Measurements from ENCODE around the gene COPRS.

- TF ChIP-seq, protein P1, sequence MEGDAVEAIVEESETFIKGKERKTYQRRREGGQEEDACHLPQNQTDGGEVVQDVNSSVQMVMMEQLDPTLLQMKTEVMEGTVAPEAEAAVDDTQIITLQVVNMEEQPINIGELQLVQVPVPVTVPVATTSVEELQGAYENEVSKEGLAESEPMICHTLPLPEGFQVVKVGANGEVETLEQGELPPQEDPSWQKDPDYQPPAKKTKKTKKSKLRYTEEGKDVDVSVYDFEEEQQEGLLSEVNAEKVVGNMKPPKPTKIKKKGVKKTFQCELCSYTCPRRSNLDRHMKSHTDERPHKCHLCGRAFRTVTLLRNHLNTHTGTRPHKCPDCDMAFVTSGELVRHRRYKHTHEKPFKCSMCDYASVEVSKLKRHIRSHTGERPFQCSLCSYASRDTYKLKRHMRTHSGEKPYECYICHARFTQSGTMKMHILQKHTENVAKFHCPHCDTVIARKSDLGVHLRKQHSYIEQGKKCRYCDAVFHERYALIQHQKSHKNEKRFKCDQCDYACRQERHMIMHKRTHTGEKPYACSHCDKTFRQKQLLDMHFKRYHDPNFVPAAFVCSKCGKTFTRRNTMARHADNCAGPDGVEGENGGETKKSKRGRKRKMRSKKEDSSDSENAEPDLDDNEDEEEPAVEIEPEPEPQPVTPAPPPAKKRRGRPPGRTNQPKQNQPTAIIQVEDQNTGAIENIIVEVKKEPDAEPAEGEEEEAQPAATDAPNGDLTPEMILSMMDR (IDR thresholded peaks at IDR 0.05): no peak
- no peak for TF ChIP-seq POLR2AphosphoS5 (IDR thresholded peaks at IDR 0.05)
Measured at GRCh38 chr17:31900877-31901276, 41.8 kb upstream of the COPRS start.

Measured in sigmoid colon (tissue), 4 donors.